Measurements from ENCODE around the gene NR2C1. TPM values are rescaled to one million over a fixed set of nuclear protein-coding genes. Genes with fewer than 3 reads are reported as not detected.

Gene NR2C1
- total and polyA plus RNA-seq, 10 of the 15 experiments (the other 5 are each of a cell fraction or from before 2014, with no cell fraction given), result 8.8 to 38.1 (median 31.3) TPM

GRCh38 chr12:95003921-95004272 lies 69.5 kb downstream of the NR2C1 start (continued):
- TF ChIP-seq E4F1 (IDR thresholded peaks at IDR 0.05; ENCODE audit: borderline replicate concordance, partially characterized antibody), result no peak

GRCh38 chr12:95003213-95003920 lies 70.1 kb downstream of the NR2C1 start, which contains the start of gene NDUFA12:
Gene NDUFA12 (minus strand): TSS chr12:95003697. CDS start chr12:95003680, 17 bp downstream.
- ChIA-PET POLR2A (interaction anchor here (0.5 to 1.3 kb wide), 10 partner anchors 11 to 565 kb away, joined by 3 to 6 read pairs (median 3); partner anchors contain the start of gene NR2C1), RAD21 (ENCODE audit: unreplicated experiment) (interaction anchor here (0.7 to 1.4 kb wide), 4 partner anchors 34 to 214 kb away, joined by 3 to 5 read pairs (median 3); partner anchors contain the start of genes FGD6, NR2C1 and VEZT), SMC1A (ENCODE audit: uncharacterized antibody, unreplicated experiment) (interaction anchor here (0.5 to 1.8 kb wide), 8 partner anchors 13 to 381 kb away, joined by 3 to 13 read pairs (median 4); no protein-coding TSS in a partner anchor), CTCF (interaction anchor here (0.7 to 1.2 kb wide), 5 partner anchors 9 to 128 kb away, joined by 3 to 5 read pairs (median 3); no protein-coding TSS in a partner anchor)
- no TSS peak for BruUV-seq (replicated peaks)
- Histone ChIP-seq H4K20me1 (ENCODE audit: control insufficient read depth, insufficient read depth) (no peaks in the 10 kb centered on the region), H3K4me3 (peak within 1 kb of the TSS; percentile 85), H3K4me1 (ENCODE audit: control insufficient read depth, insufficient read depth, low read length) (no peaks in the 10 kb centered on the region), H3K36me3 (ENCODE audit: control insufficient read depth in 2 of 2, insufficient read depth in 2 of 2, low read length in 1 of 2) (0 out of 4 replicates have a peak, but pooled peaks cover 0 to 3% of the 10 kb centered on the region in 2 experiments), H3K9me3 (replicated peaks; ENCODE audit: control insufficient read depth, insufficient read depth, low read length) (no peaks in the 10 kb centered on the region; the same call in 2 of the 3 replicates), H3K27me3 (replicated peaks in 1 of 2; ENCODE audit: control insufficient read depth in 2 of 2, insufficient read depth in 2 of 2, low read length in 1 of 2) (no peaks in the 10 kb centered on the region), H3K27ac (ENCODE audit: control insufficient read depth, insufficient read depth) (peak within 1 kb of the TSS; percentile 63), H2AFZ (ENCODE audit: control insufficient read depth, low read depth, low read length) (peak within 1 kb of the TSS; percentile 88), H3K4me2 (ENCODE audit: control insufficient read depth, insufficient read depth) (peak within 1 kb of the TSS; percentile 67), H3K9ac (ENCODE audit: control insufficient read depth, insufficient read depth, low read length) (peak within 1 kb of the TSS; percentile 80), H3K79me2 (ENCODE audit: control insufficient read depth, insufficient read depth, low read length) (peaks cover 38% of the 10 kb centered on the region)
- peak; percentile 99 for ATAC-seq
- peak; percentile 92 for FAIRE-seq
- 1% methylated on average over 34 of the region's 34 CpGs for WGBS (ENCODE audit: insufficient coverage, insufficient replicate concordance, low lambda C conversion rate, missing lambda C conversion rate)
- DNase-seq (ENCODE audit: low read depth, low spot score), result peak; percentile 91
- intact Hi-C loops (cut with micrococcal nuclease; ENCODE audit: unreplicated experiment) (loop anchor here (5.0 to 10.0 kb wide), 2 partner anchors 171 to 1329 kb away; partner anchors contain the start of gene CRADD), in situ Hi-C loops (cut with MboI) (no loop called here)
- TF ChIP-seq ESRRA (IDR thresholded peaks at IDR 0.05; ENCODE audit: low read length), result peak; percentile 62; the same call in 1 of the 2 replicates
- peak; percentile 94 for TF ChIP-seq PBX3 (IDR thresholded peaks at IDR 0.05; ENCODE audit: insufficient replicate concordance, low read depth, low read length)
- TF ChIP-seq KAT2A (conservative IDR thresholded peaks at IDR 0.05; ENCODE audit: control insufficient read depth, low read depth, low read length), result no peak
- TF ChIP-seq SREBF2 (IDR thresholded peaks at IDR 0.05; ENCODE audit: low read length), result no peak
- TF ChIP-seq MLLT1 (IDR thresholded peaks at IDR 0.05), result no peak
- TF ChIP-seq FOXM1 (IDR thresholded peaks at IDR 0.05; ENCODE audit: low read depth, low read length), result peak; percentile 21; the same call in 1 of the 2 replicates
- 0 out of 2 replicates have a peak, but pooled peaks have one; percentile 24 for TF ChIP-seq STAT1 (conservative IDR thresholded peaks at IDR 0.05)
- TF ChIP-seq ZNF384 (IDR thresholded peaks at IDR 0.05; ENCODE audit: borderline replicate concordance, low read depth, low read length), result no peak
- no peak for TF ChIP-seq IRF4 (IDR thresholded peaks at IDR 0.05; ENCODE audit: low read depth, low read length)
- no peak for TF ChIP-seq PRDM15 (CRISPR knock-in tag; IDR thresholded peaks at IDR 0.05)

All from GM12878 (cell line).